ENCODE results near the gene SCN3A.

Gene SCN3A

GRCh38 chr2:165203689-165204559 is at the start of gene SCN3A:
Gene SCN3A (minus strand): TSS chr2:165204050. CDS start chr2:165176394, 27,656 bp downstream.
- DNase-seq, result no peak

GRCh38 chr2:165253178-165253577 is 49.3 kb upstream of the SCN3A start:
- DNase-seq, result no peak

- DNase-seq, result no peak
These were observed 47.5 kb upstream of the SCN3A start for GRCh38 chr2:165251366-165251765.

- no peak for DNase-seq
These were observed 44.4 kb upstream of the SCN3A start for GRCh38 chr2:165248238-165248637.

GRCh38 chr2:165245081-165245793 is 41.4 kb upstream of the SCN3A start:
- no peak for DNase-seq

GRCh38 chr2:165240916-165241315 is 37.1 kb upstream of the SCN3A start:
- DNase-seq, result no peak

DNA sequence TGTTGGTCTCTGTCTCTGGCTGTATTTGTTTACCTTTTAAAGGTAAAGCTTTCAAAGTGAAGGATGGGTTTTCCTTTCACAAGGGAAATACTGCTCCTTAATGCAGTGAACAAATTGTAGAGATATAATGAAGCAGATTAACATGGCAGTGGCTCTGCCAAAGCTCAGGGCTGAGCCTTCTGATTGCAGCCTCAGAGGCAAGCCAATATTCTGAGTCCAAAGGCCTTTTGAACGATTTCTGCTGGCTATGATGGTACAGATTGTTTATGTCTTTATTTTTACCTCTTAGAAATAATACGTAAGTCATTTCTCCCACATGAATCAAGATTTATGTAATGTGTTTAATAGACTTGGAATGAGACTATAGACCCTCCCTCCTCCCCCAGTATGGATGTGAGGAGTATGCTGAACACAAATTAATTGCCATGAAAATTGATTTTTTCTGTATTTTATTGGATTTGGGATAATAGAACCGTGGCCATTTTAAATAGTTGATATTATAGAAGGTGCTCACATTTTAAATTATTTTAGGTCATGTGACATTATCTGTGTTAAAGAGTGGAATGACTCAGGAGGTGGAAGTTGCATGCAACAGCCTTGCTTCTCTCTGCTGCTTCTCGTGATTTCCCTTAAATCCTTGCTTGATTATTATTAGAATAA is 36.1 kb upstream of the SCN3A start:
- no peak for DNase-seq

DNA sequence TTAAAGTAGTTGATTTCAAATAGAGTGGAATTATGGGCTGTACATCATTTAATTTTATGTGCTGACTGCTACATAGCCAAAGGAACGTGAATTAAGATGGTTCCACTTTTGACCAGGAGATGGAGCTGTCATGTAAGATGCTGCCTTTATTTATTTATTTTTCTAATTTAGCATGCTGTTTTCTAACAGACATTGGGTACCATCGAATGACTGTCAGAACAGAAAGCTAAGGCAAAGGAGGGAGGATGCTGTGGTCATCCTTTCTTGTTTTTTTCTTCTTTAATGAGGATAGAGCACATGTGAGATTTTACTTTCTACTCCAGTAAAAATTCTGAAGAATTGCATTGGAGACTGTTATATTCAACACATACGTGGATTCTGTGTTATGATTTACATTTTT is 35.4 kb upstream of the SCN3A start, which contains the start of gene SCN2A:
Gene SCN2A (plus strand): TSS at position 185 of the 400 bp plus-strand sequence. CDS start 56,410 bp downstream, outside the sequence.
- DNase-seq, result no peak

DNA sequence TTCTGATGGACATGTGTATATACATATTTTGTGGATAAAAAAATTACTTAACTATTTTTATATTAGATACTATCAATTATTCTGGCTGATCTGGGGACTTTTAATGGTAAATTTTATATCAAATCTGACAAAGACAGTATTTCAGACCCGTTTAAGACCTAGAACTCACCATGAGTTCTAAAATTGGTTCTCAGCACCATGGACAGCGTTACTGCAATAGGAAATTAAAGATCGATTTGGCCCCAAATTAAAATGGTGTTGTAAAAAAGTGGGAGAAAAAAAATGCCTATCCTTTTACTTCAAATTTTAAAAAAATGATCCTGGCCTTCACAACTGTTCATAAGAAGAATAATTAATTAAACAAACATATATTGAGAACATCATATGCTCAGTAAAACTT is 34.4 kb upstream of the SCN3A start:
- DNase-seq, result no peak

GRCh38 chr2:165237056-165237455 is 33.2 kb upstream of the SCN3A start:
- DNase-seq, result no peak

DNA sequence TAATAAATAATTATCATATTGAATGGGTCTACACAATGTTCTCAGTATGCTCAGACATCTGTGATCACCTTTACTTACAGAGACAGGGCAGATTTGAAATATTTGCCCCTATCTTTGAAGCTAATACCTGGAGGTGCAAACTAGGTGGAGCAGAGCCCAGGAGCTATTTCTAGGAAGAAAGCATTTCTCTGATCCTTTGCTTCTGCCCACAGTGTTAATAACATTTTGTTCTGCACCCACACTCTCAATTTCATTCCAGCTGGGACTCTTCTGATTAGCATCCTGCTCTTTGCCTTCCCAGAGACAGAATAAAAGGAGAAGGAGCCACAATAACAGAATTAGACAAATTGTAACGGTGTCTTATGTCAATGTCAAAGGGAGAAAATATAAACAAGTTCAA is 23.7 kb upstream of the SCN3A start:
- no peak for DNase-seq

DNA sequence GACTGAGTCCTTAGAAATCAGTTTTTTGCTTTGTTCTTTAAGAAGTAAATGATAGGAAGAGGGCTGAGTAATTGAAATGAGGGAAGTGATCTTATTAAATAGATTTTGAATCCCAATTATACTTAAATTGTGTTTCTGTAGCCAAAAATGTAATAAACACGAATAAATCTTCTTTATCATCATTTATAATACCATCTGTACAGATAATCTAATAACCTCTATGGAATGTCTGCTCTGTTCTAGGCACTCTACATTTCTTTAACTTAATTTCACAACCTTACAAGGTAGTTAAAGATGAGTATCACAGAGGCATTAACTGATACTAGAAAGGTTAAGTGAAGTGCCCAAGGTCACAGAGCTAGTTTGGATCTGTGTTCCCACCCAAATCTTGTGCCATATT is 21.1 kb upstream of the SCN3A start:
- no peak for DNase-seq

- DNase-seq, result no peak
These were observed 15.6 kb upstream of the SCN3A start for GRCh38 chr2:165219481-165219880.

DNA sequence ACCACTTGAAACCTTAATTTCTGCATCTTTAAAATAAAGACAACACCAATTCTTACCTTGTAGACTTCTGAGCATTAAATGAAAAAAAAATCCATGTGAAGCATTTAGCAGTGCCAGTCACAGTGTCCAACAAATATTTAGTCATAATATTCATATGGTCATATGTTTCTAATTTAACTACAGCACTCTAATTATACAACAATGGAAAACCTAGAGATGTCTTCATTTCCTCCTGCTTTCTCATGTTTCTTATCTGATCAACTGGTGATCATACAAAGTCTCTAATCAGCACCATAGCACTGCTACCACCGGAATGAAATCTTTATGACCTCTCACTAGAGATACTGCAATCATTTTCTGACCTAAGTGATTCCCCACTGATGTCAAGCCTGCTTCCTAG is 10.2 kb upstream of the SCN3A start:
- no peak for DNase-seq

DNA sequence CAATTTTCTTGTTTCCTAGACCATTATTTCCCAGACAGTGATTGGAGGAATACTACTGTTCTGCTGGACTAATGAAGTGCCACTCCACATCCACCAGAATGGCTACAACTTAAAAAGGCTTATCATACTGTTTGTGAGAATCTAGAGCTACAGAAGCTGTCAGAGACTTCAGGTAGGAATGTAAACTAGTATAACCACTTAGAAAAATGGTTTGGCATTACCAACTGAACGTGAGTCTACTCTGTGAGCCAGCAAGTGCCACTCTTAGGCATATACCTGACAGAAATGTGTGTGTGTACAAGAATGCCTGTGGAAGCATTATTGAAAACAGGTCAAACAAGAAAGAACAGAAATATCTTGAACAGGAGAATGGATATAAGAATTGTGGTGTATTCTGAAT is 4.2 kb upstream of the SCN3A start:
- no peak for DNase-seq

GRCh38 chr2:165205865-165206264 is 2.0 kb upstream of the SCN3A start:
- DNase-seq, result no peak

DNA sequence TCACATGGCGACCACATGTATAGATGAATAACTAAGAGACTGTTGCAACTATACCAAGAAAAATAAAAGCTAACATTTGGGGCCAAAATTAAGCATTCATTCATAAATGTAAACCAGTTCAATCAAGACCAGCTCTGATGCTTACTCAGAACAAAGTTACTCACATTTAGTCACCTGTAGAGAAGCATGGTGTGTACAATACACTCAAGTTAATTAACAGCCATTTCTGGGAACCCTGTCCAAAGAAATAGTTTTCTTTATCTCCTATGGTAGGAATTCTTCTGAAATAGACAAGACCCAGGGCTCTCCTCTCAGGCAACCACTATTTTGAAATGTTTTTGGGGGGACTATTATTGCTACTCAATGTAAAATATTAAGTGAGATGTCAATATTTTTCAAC is 1.6 kb downstream of the SCN3A start:
- DNase-seq, result no peak

DNA sequence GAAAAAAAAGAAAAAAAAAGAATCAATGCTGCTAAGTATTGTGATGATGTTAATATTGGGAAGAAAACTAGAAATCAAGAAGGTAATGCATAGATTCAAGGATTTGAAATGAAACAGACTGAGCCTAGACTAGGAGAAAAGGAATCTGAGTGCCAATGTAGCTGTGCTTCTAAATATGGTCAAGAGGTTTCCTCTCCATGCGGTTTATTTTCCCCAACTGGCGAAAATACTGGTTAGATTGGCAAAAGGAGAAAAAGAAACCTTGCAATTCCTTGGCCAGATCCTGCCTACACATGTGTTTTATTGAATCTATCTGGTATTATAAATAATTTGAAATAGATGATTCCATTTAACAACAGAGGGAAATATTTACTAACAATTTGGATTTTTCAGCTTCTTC is 5.7 kb downstream of the SCN3A start:
- no peak for DNase-seq

DNA sequence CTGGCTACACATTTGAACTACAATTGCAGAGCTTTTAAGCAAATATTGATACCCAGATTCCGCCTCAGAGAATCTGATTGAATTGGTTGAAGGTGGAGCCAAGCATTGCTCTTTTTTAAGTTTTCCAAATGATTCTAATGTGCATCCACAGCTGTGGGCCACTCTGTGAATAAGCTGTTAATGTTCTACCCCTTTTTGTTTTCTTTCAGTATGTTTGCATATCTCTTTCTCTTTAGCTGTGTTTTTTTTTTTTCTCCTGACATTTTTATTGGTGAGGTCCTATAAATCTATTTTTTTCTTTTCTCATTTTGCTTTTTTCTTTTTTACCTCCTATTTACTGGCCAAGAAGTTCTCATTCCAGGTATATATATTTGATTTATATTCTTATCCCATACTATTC is 6.5 kb downstream of the SCN3A start:
- no peak for DNase-seq

DNA sequence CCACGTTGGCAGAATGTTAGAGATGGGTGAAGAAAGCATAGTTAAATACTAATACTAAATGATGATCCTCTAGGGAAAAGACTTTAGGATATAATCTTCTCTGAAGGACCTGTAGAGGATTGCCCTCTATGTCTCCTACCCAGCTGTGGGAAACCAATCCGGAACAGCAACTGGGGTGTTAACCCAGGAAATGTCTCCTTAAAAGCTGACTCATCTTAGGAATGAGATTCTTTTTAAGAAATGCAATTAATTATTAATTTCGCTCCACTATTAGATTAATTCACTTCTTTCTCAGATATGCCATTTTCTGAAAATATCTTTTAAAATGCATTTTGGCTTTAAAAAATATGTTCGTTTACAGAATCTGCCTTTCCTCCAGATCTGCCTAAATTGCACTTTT is 7.4 kb downstream of the SCN3A start:
- DNase-seq, result no peak

GRCh38 chr2:165193178-165193777 is 10.6 kb downstream of the SCN3A start:
- no peak for DNase-seq

- DNase-seq, result no peak
These were observed 11.1 kb downstream of the SCN3A start for GRCh38 chr2:165192729-165193128.

- no peak for DNase-seq
These were observed 12.6 kb downstream of the SCN3A start for GRCh38 chr2:165191096-165191728.
